GM12873 (cell line): ENCODE measurements around the gene ATRNL1.

Experiments used
- CTCF ChIP-seq: IDR thresholded peaks from 2 replicates; pipeline ENCODE4 v1.5.1; 2012; ENCODE audit warnings: low read depth, mild to moderate bottlenecking, moderate library complexity, low read length, control low read depth; ENCODE audit not compliant: insufficient read depth; ENCODE audit errors: missing control alignments

ATRNL1 gene

GRCh38 chr10:115921795-115922194 lies 828.6 kb downstream of the ATRNL1 start:
- no peak for TF ChIP-seq CTCF

GRCh38 chr10:115931309-115931708 lies 838.1 kb downstream of the ATRNL1 start:
- no peak for TF ChIP-seq CTCF

GRCh38 chr10:115932099-115932498 lies 838.9 kb downstream of the ATRNL1 start:
- no peak for TF ChIP-seq CTCF

- TF ChIP-seq CTCF = no peak
Observed at GRCh38 chr10:115933098-115933497, 839.9 kb downstream of the ATRNL1 start.

GRCh38 chr10:115935731-115936130 lies 842.6 kb downstream of the ATRNL1 start:
- TF ChIP-seq CTCF = no peak

- TF ChIP-seq CTCF = no peak
Observed at GRCh38 chr10:115936926-115937767, 844.0 kb downstream of the ATRNL1 start.

GRCh38 chr10:115937768-115938056 lies 844.5 kb downstream of the ATRNL1 start:
- no peak for TF ChIP-seq CTCF
